Mammary epithelial cell (primary cell): Measurements from ENCODE around the gene IQGAP1.

Source experiments
- EZH2 ChIP-seq: IDR thresholded peaks from 2 replicates; pipeline ENCODE4 v1.6.1; 2012; ENCODE audit warnings: low read length, inconsistent platforms, borderline replicate concordance
- TF ChIP-seq, protein P1 (sequence below), 2 donors: IDR thresholded peaks in 1 of 2; conservative IDR thresholded peaks in 1 of 2; 2 replicates each; pipeline ENCODE4 v1.5.1; 2011 to 2012; ENCODE audit warnings: inconsistent platforms in 2 of 2, low read length in 2 of 2, mild to moderate bottlenecking in 2 of 2, control low read depth in 1 of 2, low read depth in 1 of 2; ENCODE audit not compliant: insufficient read depth in 1 of 2; ENCODE audit errors: extremely low read depth in 1 of 2

DNA sequence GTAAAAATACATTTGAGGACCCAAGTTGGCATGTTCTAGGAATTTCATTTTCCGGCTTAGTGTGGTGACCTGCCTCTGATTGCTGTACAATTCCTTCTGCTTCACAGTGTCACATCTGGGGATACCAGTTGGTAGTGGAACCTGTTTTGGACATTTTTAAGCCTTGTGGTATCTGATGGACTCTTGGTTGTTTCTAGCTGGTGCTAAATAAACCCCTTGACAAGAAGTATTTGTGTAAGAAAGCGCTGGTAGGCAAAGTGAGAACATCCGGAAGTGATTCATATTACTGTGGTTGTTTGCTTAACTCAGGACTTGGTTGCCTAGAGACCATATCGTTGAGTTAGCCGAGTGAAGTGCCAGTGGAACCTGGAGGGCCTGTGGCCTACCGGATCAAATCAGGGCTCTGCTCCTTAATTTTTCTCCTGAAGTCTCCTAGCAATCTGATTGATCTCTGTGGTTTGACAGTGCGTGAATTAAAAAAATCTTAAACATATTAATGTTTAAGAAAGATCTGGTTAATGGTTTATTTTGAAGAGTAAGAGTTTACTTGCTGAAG lies 12.8 kb downstream of the IQGAP1 start:
- TF ChIP-seq, protein P1, sequence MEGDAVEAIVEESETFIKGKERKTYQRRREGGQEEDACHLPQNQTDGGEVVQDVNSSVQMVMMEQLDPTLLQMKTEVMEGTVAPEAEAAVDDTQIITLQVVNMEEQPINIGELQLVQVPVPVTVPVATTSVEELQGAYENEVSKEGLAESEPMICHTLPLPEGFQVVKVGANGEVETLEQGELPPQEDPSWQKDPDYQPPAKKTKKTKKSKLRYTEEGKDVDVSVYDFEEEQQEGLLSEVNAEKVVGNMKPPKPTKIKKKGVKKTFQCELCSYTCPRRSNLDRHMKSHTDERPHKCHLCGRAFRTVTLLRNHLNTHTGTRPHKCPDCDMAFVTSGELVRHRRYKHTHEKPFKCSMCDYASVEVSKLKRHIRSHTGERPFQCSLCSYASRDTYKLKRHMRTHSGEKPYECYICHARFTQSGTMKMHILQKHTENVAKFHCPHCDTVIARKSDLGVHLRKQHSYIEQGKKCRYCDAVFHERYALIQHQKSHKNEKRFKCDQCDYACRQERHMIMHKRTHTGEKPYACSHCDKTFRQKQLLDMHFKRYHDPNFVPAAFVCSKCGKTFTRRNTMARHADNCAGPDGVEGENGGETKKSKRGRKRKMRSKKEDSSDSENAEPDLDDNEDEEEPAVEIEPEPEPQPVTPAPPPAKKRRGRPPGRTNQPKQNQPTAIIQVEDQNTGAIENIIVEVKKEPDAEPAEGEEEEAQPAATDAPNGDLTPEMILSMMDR (conservative IDR thresholded peaks at IDR 0.05 in 1 of 2, IDR thresholded peaks at IDR 0.05 in 1 of 2; ENCODE audit: extremely low read depth in 1 of 2, insufficient read depth in 1 of 2, low read depth in 1 of 2, low read length in 2 of 2): no peak
- TF ChIP-seq EZH2: no peak
